ENCODE results near the gene EDEM1.
"Not testable (repeated sequence)": the region's sequence is repeated elsewhere in the genome, so short reads cannot be mapped to it uniquely, and the experiment has no call there.

The EDEM1 gene

DNA sequence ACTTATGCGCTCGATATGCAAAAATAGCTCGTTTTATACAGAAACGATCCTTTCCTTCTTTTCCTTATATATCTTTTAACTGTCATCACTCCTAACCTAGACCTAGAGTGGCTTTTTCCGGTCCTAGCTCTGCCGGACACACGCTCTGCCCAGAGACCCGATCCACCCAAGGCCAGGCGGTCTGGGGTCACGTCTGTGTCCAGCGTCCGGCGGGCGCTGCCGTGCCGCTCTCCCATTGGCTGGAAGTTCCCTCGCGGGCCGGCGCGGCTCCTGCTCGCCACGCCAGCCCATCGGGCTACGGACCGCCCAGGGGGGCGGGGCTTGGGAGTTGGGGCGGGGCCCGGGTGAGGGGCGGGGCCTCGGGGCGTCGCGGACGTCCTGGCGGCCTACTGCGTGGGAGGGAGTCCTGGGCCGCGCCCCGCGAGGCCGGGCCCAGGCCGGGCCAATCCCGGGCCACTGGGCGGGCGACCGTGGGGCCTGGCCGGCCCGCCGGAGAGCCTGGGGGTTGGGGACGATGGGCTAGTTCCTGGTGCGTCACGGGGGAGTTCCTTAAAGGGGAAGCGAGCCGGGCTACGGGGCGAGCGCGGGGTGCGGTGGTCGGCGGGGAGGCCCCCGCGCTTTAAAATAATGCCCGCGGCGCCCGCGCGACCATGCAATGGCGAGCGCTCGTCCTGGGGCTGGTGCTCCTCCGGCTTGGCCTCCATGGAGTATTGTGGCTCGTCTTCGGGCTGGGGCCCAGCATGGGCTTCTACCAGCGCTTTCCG, at the start of gene EDEM1:
Gene EDEM1, plus strand, starts transcription at position 552 of the 764 bp plus-strand sequence. Its CDS starts 99 bp downstream, at position 651.
- DNase-seq: peak; percentile 98 to 100 (median 99)

DNA sequence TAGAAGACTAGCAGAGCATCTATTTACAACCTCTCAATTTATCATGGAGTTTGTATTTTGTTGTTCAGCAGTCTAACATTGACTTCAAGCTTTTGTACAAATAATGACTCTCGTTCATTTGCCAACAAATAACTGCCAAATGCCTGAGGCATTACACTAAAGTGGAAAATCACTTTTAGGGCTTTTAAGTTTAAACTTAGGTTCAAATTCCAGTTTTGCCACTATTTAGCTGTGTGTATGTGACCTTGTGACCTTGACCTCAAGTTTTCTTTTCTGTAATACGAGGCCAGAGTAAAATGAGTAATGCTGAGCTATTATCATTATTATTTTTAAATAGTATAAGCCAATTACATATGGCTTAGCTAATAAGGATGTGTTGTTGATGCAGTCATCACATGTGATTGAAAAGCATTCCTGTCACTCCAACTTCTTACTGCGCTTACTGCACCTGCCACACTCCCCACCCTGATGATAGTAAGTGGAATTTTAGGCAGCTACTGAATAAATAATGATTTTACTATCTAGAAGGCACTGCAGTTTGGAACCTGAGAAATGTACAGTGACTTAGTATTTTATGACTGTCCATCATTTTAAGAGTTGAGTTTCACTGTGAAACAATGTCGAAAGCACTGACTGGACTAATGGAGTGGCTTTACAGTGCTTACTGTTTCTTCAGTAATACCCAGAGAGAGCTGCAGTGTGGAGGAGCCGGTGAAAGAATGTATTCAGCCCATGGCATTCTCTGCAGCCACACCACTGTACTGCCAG, 49.1 kb upstream of the EDEM1 start:
- peak in 1 of 3 donors; percentile 58 for DNase-seq

DNA sequence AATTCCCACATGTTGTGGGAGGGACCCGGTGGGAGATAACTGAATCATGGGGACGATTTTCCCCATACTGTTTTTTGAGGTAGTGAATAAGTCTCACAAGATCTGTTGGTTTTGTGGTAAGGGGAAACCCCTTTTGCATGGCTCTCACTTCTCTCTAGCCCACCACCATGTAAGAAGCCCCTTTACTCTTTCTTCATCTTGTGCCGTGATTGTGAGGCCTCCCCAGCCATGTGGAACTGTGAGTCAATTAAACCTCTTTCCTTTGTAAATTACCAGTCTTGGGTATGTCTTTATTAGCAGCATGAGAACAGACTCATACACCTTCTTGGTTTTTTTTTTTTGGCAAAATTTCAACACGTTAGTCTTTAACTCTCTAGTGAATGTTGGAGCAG, 47.3 kb upstream of the EDEM1 start:
- peak; percentile 85 to 96 (median 93) for DNase-seq

DNA sequence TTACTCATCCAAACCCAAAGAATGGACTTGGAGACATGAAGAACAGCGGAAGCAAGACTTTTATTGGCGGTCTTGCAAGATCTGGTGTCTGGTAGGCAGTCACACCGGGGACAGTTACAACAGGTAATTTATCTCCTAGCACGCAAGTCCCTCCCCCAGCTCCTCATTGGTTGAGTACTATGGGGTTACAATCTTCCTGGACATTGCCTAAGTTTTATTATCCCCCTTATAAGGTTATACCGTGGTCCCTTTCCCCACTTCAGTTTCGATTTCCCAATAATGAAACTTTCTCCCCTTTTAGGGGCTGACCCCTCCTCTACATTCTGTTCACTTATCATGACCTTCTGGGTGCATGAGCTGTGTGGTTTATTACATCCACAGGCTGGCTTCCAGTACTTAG, 46.7 kb upstream of the EDEM1 start:
- peak in 2 of 3 donors; percentile 51 to 82 for DNase-seq

DNA sequence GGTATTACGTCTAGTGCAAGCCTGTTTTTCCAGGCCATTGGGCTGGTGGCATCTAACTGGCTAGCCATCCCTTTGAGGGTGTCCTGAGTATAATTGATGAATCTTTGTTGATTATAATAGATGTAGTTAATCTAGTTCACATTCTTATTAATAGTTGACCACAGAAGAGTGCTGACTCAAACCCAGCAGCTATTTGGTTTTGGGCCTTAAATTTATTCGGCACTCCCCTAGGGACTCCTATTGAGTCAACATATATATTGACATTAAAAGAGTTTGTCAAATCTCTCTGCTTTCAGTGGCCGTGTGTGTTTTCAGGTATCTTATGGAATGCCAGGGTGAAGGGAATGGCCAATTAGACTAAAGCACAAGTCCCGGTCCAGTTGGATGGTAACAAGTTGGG, 45.7 kb upstream of the EDEM1 start:
- no peak for DNase-seq

DNA sequence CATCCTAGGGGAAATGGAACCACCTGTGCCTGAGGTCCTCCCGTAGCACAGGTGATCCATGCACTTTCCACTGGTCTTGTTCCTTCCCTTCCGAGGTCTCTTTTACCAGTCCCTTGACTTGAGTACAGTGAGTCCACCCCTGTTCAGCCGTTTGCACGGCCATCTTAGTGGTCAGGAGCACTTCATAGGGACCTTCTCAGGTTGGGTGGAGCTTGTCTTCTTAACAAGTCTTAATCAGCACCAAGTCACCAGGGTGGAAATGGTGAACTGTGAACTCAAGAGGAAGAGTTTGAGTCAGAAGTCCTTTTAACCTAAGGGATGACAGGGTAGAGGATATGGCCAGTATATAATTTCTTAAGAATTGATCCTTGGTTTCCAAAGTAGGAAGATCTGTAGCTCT, 44.0 kb upstream of the EDEM1 start:
- DNase-seq: peak; percentile 54 to 75 (median 66)

DNA sequence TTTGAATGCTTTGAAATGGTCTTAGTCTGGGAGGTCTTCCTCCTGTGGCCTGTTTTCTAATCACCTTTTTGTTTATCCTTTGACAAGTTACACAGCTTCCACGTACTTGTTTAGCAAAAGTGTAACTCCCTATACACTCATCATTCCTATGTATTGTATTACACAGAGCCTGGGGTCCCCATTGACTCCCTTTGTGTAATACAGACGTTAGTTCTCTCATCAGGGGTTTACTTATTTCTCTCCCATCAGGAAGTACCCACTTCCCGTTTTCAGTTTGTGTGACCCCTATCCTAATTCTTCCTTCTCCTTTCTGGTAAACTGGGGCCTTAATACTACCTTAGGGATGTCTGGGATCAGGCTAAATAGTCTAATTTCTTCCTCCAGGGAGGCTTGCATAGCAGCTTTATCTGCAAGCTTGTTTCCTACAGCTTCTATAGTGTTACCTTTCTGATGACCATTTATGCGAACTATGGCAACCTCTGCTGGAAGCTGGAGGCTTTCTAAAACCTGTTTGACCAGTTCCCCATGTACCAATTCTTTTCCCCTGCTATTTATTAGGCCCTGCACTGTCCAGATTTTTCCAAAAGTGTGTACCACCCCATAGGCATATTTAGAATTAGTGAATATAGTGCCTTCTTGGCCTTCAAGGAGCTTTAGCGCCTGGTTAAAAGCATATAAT, 43.1 kb upstream of the EDEM1 start:
- DNase-seq: peak; percentile 87 to 97 (median 91)

DNA sequence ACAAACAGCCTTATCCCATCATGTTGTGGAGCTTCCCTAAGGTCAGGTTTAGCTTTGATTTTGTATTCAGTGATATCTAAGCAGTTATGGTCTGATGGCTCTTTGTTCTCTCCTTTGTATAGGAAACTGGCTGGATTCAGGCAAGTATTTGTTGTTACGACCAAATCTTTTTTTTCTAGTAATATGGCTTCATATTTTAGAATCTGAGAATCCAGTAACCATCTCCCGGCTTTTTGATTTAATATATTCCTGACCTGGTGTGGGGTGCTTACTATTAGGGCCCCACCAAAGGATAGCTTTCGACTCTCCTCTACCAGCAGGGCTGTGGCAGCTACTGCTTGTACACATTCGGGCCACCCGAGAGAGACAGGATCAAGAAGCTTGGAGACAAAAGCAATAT, 42.4 kb upstream of the EDEM1 start:
- DNase-seq: no peak

DNA sequence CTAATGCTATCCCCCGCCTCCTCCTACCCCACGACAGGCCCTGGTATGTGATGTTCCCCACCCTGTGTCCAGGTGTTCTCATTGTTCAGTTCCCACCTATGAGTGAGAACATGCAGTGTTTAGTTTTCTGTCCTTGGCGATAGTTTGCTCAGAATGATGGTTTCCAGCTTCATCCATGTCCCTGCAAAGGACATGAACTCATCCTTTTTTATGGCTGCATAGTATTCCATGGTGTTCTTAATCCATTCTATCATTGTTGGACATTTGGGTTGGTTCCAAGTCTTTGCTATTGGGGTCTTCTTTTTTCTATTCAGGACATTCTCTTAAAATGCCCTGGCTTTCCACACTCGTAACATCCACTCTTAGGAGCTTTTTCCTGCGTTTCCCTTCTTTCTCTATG, 40.4 kb upstream of the EDEM1 start:
- DNase-seq: not testable (repeated sequence)

DNA sequence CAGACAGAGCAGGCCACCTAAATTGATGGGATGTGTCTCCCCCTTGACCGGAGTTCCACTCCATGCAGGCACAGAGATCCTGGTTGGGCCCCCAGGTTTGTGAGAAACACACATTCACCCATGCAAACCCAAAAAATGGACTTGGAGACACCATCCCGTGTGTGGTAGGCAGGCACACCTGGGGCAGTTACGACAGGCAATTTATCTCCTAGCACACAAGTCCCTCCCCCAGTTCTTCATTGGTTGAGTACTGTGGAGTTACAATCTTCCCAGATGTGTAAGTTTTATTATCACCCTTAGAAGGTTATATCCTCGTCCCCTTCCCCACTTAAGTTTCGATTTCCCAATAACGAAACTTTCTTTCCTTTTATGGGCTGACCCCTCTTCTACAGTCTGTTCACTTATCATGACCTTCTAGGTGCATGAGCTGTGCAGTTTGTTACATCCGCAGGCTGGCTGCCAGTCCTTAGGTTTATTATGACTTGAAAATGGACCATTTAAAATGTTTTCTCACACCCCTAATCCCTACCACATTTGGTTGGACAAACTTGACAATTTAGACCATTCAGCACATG, 38.1 kb upstream of the EDEM1 start:
- no peak for DNase-seq

DNA sequence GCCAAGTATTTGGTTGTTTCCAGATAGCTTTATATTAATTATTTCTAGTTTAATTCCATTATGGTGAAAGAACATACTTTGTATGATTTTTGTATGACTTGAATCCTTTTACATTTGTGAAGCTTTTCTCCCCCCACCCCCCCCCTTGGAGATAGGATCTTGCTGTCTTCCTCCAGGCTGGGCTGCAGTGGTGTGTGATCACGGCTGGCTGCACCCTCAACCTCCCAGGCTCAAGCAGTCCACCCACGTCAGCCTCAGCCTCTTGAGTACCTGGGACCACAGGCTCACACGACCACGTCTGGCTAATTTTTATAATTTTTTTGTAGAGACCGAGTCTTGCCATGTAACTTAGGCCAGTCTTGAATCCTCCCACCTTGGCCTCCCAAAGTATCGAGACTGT, 35.9 kb upstream of the EDEM1 start:
- DNase-seq: no peak

DNA sequence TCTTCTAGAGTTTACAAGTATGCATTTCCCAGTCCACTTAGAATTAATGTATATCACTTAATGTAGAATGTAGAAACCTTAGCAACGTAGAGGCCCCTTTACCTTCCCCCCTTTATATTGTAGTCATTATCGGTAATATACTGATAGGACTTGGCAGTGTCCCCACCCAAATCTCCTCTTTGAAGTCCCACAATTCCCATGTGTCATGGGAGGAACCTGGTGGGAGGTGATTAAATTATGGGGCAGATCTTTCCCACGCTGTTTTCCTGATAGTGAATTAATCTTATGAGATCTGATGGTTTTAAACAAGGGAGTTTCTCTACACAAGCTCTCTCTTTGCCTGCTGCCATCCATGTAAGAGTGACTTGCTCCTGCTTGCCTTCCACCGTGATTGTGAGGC, 34.4 kb upstream of the EDEM1 start:
- DNase-seq: no peak

DNA sequence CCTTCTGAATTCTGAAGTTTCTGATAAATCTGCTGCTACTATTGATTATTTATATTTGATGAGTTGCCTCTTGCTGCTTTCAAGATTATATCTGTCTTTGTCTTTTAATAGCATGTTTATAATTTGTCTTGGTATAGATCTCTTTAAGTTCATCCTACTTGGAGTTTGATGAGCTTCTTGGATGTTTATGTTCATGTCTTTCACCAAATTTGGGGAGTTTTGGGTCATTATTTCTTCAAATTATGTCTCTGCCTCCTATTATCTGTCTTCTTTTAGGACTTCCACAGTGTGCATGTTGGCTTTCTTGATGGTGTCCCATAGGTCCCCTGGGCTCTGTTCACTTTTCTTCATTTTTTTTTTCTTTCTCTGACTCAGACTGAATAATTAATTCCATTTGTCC, 32.3 kb upstream of the EDEM1 start:
- no peak for DNase-seq

DNA sequence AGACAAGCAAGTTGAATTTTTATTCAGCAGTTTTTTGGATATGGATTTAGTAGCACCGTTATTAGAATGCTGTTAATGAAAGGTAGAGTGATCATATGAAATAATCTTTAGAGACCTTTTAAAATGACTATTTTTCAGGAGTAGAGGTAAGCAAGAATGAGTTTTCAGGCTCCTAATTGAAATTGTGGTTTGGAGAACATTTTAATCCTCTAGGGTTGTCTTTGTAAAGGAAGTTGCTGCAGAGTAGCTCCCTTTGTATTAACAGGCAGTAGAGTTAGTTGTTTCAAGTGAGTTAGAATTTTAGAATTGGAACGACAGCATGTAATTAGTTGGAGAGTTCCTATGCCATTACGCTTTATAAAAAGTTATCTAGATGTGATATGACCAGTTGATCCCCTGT, 27.2 kb upstream of the EDEM1 start:
- DNase-seq: no peak

DNA sequence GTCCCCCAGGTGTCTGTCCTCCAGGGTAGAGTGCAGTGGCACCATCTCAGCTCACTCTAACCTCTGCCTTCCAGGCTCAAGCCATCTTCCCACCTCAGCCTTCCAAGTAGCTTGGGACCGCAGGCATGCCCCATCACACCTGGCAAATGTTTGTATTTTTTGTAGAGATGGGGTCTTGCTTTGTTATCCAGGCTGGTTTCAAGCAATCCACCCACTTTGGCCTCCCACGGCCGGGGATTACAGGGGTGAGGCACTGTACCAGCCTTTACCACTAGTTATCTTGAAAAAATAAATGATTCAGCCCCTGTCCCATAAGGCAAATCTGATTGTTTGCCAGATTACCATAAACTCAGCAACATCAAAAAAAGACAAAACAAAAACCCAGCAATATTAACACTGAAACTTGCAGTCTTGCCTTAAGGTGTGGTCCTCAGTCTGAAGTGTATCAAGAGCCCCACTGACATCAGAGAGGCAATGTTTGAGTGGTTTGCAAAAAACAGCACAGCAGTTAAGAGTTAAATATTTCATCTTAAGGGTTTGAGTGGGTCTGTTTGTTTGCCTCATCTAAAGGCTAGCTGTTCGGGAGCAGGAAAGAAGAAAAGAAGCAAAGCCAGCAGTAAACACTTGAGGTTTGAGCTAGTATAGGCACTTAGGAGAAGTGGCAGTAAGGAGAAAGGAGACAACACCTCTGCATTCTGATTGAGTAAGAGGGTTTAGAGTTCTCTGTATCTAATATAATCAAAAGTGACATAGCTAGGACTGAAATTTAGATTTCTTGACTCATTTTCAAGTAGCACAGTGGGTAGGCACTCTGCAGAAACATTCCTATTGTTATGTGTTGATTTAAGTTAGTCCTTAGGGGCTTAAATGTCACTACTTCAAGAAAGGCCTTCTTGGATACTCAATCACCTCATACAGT, 26.3 kb upstream of the EDEM1 start:
- peak in 2 of 3 donors; percentile 34 to 42 for DNase-seq

DNA sequence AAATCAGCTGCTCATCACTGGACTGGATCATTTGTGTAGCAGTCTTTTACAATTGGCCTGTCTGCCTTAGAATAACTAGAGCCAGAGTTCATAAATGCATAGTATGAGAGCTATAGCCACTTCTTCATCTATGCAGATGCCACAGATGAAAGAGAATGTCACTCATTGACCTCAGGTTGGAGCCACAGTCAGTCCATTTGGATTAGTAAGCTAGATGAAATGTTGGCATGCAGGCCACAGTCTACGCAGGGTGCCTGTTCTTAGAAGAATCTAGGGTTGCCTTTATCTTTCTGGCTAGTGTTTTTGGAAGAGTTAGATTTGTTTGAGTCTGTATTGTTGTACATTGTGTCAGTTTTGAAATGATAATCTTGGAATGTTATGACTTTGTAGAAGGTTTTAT, 25.4 kb upstream of the EDEM1 start:
- DNase-seq: no peak

DNA sequence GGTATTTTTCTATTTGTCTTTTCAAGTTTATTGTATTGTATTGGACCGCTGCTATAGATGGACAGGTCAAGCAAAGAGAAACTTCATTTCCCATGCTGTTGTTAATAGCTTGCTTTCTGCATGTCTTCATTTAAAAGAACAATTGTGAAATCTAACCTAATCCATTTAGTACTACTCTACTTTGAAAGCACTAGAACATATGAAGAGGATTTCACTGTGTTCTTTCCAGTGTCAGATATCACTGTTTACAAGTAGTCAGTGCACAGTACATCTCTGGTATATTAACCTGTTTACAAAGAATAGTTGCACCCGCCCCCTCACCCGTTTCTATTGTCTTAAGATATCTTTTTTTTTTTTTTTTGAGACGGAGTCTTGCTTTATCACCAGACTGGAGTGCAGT, 21.8 kb upstream of the EDEM1 start:
- DNase-seq: no peak

DNA sequence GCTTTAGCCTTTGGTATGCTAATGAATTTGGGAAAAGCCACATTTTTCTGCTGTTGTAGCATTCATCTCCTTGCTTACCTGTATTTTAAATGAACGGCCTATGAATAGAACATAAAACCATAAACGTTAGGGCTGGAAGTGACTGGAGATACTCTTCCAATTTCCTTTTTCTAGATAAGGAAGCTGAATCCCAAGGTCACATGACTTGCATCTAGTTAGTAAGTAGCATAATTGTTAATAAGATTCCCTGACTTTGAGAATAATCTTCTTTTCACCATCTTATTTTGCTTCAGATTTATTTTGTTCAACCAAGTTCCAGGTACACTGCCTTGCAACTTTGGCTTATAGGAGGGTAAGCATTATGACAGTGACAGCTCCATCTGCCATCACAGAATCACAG, 20.7 kb upstream of the EDEM1 start:
- no peak for DNase-seq

DNA sequence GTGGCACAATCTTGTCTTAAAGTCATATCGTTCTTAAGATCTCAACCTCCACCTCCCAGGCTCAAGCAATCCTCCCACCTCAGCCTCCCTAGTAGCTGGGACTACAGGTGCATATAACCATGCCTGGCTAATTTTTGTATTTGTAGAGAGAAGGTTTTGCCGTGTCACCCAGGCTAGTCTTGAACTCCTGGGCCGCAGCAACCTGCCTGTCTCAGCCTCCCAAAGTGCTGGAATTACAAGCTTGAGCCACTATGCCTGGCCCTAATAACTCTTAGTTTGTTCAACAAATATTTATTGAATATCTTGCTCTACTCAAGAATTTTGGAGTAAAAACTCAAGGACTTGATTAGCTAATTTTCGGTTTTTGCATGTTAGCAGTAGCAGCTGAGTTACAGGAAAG, 19.4 kb upstream of the EDEM1 start:
- no peak for DNase-seq

DNA sequence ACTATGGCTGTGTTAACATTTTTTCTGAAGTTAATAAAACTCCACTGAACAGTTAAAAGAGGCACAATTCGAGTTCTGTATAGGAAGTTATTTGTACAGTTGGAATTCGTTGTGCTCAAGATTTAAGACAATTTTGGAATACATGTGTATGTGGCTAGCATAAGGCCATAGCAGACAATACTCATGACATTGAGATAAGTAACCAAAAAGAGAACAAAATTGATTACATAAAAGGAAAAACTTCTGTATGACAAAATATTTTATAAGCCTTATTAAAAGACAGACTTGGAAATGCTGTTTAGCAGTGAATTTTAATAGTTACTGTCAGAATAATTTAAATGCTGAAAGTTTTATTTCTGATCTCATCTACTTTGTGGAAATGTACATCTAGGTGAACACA, 17.7 kb upstream of the EDEM1 start:
- peak in 2 of 3 donors; percentile 51 to 55 for DNase-seq

DNA sequence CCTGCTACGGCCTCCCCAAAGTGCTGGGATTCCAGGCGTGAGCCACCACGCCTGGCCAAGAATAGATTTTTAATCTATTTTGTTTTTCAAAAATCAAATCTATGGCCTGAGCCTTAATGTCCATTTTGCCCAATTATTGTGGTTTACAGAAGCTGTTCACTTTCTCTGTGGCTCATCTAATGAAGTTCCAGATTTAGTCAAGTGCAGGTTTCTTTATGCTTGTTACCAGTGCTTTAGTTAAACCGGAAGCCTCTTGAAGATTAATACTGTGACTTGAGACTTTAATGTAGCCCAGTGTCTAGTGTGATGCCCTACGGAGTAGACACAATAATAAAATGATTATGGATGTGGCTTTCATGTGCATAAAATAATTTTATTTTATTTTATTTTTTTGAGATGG, 16.5 kb upstream of the EDEM1 start:
- DNase-seq: no peak

DNA sequence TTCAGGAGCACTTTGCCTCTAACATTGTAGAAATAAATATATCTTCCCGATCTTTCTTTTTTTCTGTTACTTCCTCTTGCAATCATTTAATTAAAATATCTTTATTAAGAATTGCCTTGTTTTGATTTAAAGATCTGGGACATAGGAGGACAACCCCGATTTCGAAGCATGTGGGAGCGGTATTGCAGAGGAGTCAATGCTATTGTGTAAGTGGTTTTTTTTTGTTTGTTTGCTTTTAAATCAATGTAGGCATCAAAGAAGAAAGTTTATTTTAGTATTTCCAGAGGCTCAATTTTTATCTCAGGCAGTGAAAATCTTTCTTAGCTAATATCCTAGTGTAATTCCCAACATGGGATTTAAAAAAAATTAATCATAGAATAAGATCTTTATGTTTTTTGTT, 15.5 kb upstream of the EDEM1 start:
- DNase-seq: no peak
